ENCODE results near the gene POU2AF3. TPM values are rescaled to one million over a fixed set of nuclear protein-coding genes. Genes with fewer than 3 reads are reported as not detected.

The POU2AF3 gene
- total RNA-seq, 1 experiment from 2014 or later: not detected

- in situ Hi-C loops (cut with HindIII; ENCODE audit: low pct_unique_long_range_greater_than_20kb, low sequenced_read_pairs): no loop called here
- DNase-seq (ENCODE audit: low read depth, low spot score): no peak
Measured at GRCh38 chr11:111357150-111358037, 59.0 kb downstream of the POU2AF3 start.

Small RNA genes lying within 50 kb of the gene (small RNA-seq; reads per million reads assigned to genes)
- 0 reads per million in 2 experiments for gene MIR4491

Other genes with a start within 250 kb of the POU2AF3 start
- gene POU2AF2, start 52.8 kb upstream of the POU2AF3 start, total RNA-seq (2014; rRNA removed; shearing (Covaris generic)): not detected in 2 replicates
- gene POU2AF1, start 80.7 kb downstream of the POU2AF3 start, total RNA-seq (2014; rRNA removed; shearing (Covaris generic)): not detected in 2 replicates
- gene BTG4, start 213.8 kb downstream of the POU2AF3 start, total RNA-seq (2014; rRNA removed; shearing (Covaris generic)): not detected in 2 replicates
- not detected in 2 replicates for gene HOATZ, start 216.2 kb downstream of the POU2AF3 start, total RNA-seq (2014; rRNA removed; shearing (Covaris generic))
- gene LAYN, start 242.2 kb downstream of the POU2AF3 start, total RNA-seq (2014; rRNA removed; shearing (Covaris generic)): not detected in 2 replicates